K562 (cell line): ENCODE data around the gene DNAH17. TPM values are rescaled to one million over a fixed set of nuclear protein-coding genes. Genes with fewer than 3 reads are reported as not detected.

Experiments used
- DLX4 ChIP-seq: fragments of 250-450 bp; sonication (Bioruptor Pico); IDR thresholded peaks from 2 replicates; pipeline ENCODE4 v1.6.1; 2021; ENCODE audit warnings: mild to moderate bottlenecking
- E2F3 ChIP-seq: fragments of 250-450 bp; sonication (Bioruptor Pico); IDR thresholded peaks from 2 replicates; pipeline ENCODE4 v1.4.0; 2020; ENCODE audit warnings: mild to moderate bottlenecking
- ELF1 ChIP-seq: fragments of 200-800 bp; sonication (Bioruptor generic); IDR thresholded peaks from 2 replicates; pipeline ENCODE4 v1.6.1; 2016; ENCODE audit warnings: missing genetic modification characterization, missing compliant biosample characterization
- ELK3 ChIP-seq: fragments of 450-650 bp; formaldehyde crosslinking; IDR thresholded peaks from 2 replicates; pipeline ENCODE4 v1.4.0; 2020; ENCODE audit warnings: mild to moderate bottlenecking
- EP300 ChIP-seq: IDR thresholded peaks from 2 replicates; pipeline ENCODE4 v1.6.1; 2012; ENCODE audit warnings: low read length, improper control_type of control experiment
- FOXM1 ChIP-seq, 2 experiments: fragments of 450-650 bp in 1 of 2; sonication (generic) in 1 of 2; formaldehyde crosslinking in 1 of 2; IDR thresholded peaks; 2 replicates each; pipeline versions ENCODE4 v1.6.1 to v1.9.0; 2017 to 2022; ENCODE audit warnings: low read depth in 2 of 2, mild to moderate bottlenecking in 2 of 2, missing genetic modification reagents in 1 of 2, moderate library complexity in 1 of 2
- HDAC2 ChIP-seq: fragments of 450-650 bp; IDR thresholded peaks from 2 replicates; pipeline ENCODE4 v1.6.1; 2016; ENCODE audit warnings: mild to moderate bottlenecking
- HEY1 ChIP-seq: fragments of 250-450 bp; sonication (Bioruptor Pico); IDR thresholded peaks from 2 replicates; pipeline ENCODE4 v1.5.0; 2020; ENCODE audit warnings: mild to moderate bottlenecking, moderate library complexity, borderline replicate concordance
- HMGN3 ChIP-seq: IDR thresholded peaks from 2 replicates; pipeline ENCODE4 v1.6.1; 2011; ENCODE audit warnings: borderline replicate concordance, low read depth, mild to moderate bottlenecking, mixed read lengths, low read length; ENCODE audit not compliant: insufficient read length; ENCODE audit errors: extremely low read depth
- NEUROD1 ChIP-seq: fragments of 150-350 bp; IDR thresholded peaks from 2 replicates; pipeline ENCODE4 v1.6.1; 2014; ENCODE audit warnings: borderline replicate concordance, low read length, low read depth; ENCODE audit not compliant: partially characterized antibody
- NONO ChIP-seq, 2 experiments: fragments of 200-400 bp in 1 of 2; fragments of 450-650 bp in 1 of 2; formaldehyde crosslinking in 1 of 2; IDR thresholded peaks; 2 replicates each; pipeline ENCODE4 v1.6.1; 2017; ENCODE audit warnings: low read depth in 2 of 2, mild to moderate bottlenecking in 2 of 2, moderate library complexity in 2 of 2, low read length in 1 of 2
- PHF20 ChIP-seq: fragments of 450-650 bp; IDR thresholded peaks from 2 replicates; pipeline ENCODE4 v1.6.1; 2018; ENCODE audit not compliant: partially characterized antibody
- PHF8 ChIP-seq: fragments of 200-600 bp; sonication (generic); IDR thresholded peaks from 2 replicates; pipeline ENCODE4 v1.6.1; 2012; ENCODE audit warnings: mixed run types, mild to moderate bottlenecking, inconsistent platforms, low read length, moderate library complexity, borderline replicate concordance
- POLR2AphosphoS5 ChIP-seq: IDR thresholded peaks from 2 replicates; pipeline ENCODE4 v1.6.1; 2011; ENCODE audit warnings: mild to moderate bottlenecking, low read depth, low read length, moderate library complexity; ENCODE audit not compliant: control insufficient read depth, insufficient read depth
- RBM25 ChIP-seq: fragments of 200-400 bp; formaldehyde crosslinking; IDR thresholded peaks from 2 replicates; pipeline ENCODE4 v1.6.1; 2018; ENCODE audit warnings: low read length, low read depth, moderate library complexity; ENCODE audit not compliant: severe bottlenecking
- RUNX1 ChIP-seq: sonication (generic); IDR thresholded peaks from 2 replicates; pipeline ENCODE4 v1.6.1; 2016; ENCODE audit warnings: antibody characterized with exemption, low read depth
- XRCC5 ChIP-seq: fragments of 200-400 bp; formaldehyde crosslinking; IDR thresholded peaks from 2 replicates; pipeline ENCODE4 v1.6.1; 2017; ENCODE audit warnings: low read depth, mild to moderate bottlenecking, low read length
- ZFP30 ChIP-seq: fragments of 250-450 bp; sonication (Bioruptor Pico); IDR thresholded peaks from 2 replicates; pipeline ENCODE4 v1.8.0; 2022; ENCODE audit warnings: moderate library complexity, mild to moderate bottlenecking, inconsistent platforms, borderline replicate concordance
- ZHX1 ChIP-seq: fragments of 150-350 bp; conservative IDR thresholded peaks from 2 replicates; pipeline ENCODE4 v1.6.1; 2014; ENCODE audit warnings: low read length
- ZNF589 ChIP-seq: fragments of 200-800 bp; sonication (Bioruptor generic); IDR thresholded peaks from 2 replicates; pipeline ENCODE4 v1.6.1; 2016; ENCODE audit warnings: low read depth, missing genetic modification characterization, missing compliant biosample characterization
- polyA plus RNA-seq, 8 experiments: library from polyadenylated mRNA; depleted of rRNA in 4 of 8; stranded (reverse) in 5 of 8; unstranded in 3 of 8; fragments of >200 nt; fragmentation: Nextera tagmentation in 2 of 8; fragmentation: Illumina TruSeq in 1 of 8; extraction: Ambion mirVana in 2 of 8; extraction: Trizol in 1 of 8; gene quantifications; 2 replicates each; pipeline versions ENCODE4 v1.2.1 to v1.2.3, GENCODE V29; 2011 to 2014; ENCODE audit warnings: inconsistent platforms in 1 of 8, missing spikeins in 1 of 8
- total RNA-seq, 7 experiments: library from RNA; depleted of rRNA in 6 of 7; stranded (reverse); fragments of >200 nt in 6 of 7; fragmentation: Illumina TruSeq in 2 of 7; extraction: Trizol in 2 of 7; gene quantifications; 2 replicates each; pipeline versions ENCODE4 v1.2.1 to v1.2.3, GENCODE V29; 2011 to 2021; ENCODE audit warnings: low replicate concordance in 1 of 7

Gene DNAH17
- total and polyA plus RNA-seq, 9 of the 15 experiments (the other 6 are each of a cell fraction or from before 2014, with no cell fraction given), result under 0.01 to 0.06 (median 0.03) TPM; not detected in 5

- no peak for TF ChIP-seq NEUROD1
- TF ChIP-seq HMGN3, result peak; percentile 45
- TF ChIP-seq ZFP30, result no peak
- TF ChIP-seq PHF8, result peak; percentile 89; the same call in 1 of the 2 replicates
- no peak; the same call in 1 of the 2 replicates for TF ChIP-seq HDAC2
- TF ChIP-seq HEY1 (CRISPR knock-in tag), result no peak
- TF ChIP-seq XRCC5, result 0 out of 2 replicates have a peak, but pooled peaks have one; percentile 30
- no peak for TF ChIP-seq ZNF589 (CRISPR knock-in tag)
- no peak for TF ChIP-seq DLX4 (CRISPR knock-in tag)
- peak; percentile 16; the same call in 1 of the 2 replicates for TF ChIP-seq EP300
- peak; percentile 99 for TF ChIP-seq ELF1 (tag)
- peak; percentile 95 for TF ChIP-seq PHF20
- TF ChIP-seq FOXM1 (IDR thresholded peaks at IDR 0.05; ENCODE audit: low read depth), result no peak
- TF ChIP-seq FOXM1 (CRISPR knock-in tag; IDR thresholded peaks at IDR 0.05; ENCODE audit: low read depth), result peak; percentile 23; the same call in 1 of the 2 replicates
- no peak for TF ChIP-seq ELK3 (CRISPR knock-in tag)
- TF ChIP-seq E2F3 (CRISPR knock-in tag), result 0 out of 2 replicates have a peak, but pooled peaks have one; percentile 24
- no peak for TF ChIP-seq RBM25
- peak; percentile 65 for TF ChIP-seq POLR2AphosphoS5
- peak; percentile 33 to 69; a peak in 1 of 4 replicates for TF ChIP-seq NONO (IDR thresholded peaks at IDR 0.05; ENCODE audit: low read depth in 2 of 2, low read length in 1 of 2)
- peak; percentile 17; the same call in 1 of the 2 replicates for TF ChIP-seq RUNX1
- 0 out of 2 replicates have a peak, but pooled peaks have one; percentile 26 for TF ChIP-seq ZHX1
Measured at GRCh38 chr17:78378225-78379130, 198.7 kb downstream of the DNAH17 start, which contains the start of gene PGS1 (continued).
